Nephron (organoid): ENCODE measurements around the gene ZC3H8.

Experiments
- H3K27ac Mint-ChIP-seq, 3 experiments: 2 replicates each; pipeline ENCODE4 v1.8.0; 2020; ENCODE audit warnings: mixed read lengths in 3 of 3, mild to moderate bottlenecking in 2 of 3, moderate library complexity in 1 of 3
- H3K27me3 Mint-ChIP-seq: 2 replicates; pipeline ENCODE4 v1.8.0; 2021; ENCODE audit warnings: low read depth, mild to moderate bottlenecking, moderate library complexity, mixed read lengths
- H3K36me3 Mint-ChIP-seq: 2 replicates; pipeline ENCODE4 v1.8.0; 2020; ENCODE audit warnings: low read depth, mixed read lengths
- H3K4me1 Mint-ChIP-seq: 2 replicates; pipeline ENCODE4 v1.8.0; 2020; ENCODE audit warnings: mixed read lengths
- H3K4me3 Mint-ChIP-seq, 3 experiments: 2 replicates each; pipeline ENCODE4 v1.8.0; 2020; ENCODE audit warnings: mild to moderate bottlenecking in 3 of 3, mixed read lengths in 3 of 3, moderate library complexity in 2 of 3
- H3K9me3 Mint-ChIP-seq: 2 replicates; pipeline ENCODE4 v1.8.0; 2020; ENCODE audit warnings: mixed read lengths
- TF ChIP-seq, protein P1 (sequence below), 3 experiments: fragments of 200-600 bp; sonication (generic); IDR thresholded peaks; one replicate each; pipeline ENCODE4 v1.5.0; 2021; ENCODE audit warnings: antibody characterized with exemption in 3 of 3; ENCODE audit not compliant: unreplicated experiment in 3 of 3

The ZC3H8 gene

DNA sequence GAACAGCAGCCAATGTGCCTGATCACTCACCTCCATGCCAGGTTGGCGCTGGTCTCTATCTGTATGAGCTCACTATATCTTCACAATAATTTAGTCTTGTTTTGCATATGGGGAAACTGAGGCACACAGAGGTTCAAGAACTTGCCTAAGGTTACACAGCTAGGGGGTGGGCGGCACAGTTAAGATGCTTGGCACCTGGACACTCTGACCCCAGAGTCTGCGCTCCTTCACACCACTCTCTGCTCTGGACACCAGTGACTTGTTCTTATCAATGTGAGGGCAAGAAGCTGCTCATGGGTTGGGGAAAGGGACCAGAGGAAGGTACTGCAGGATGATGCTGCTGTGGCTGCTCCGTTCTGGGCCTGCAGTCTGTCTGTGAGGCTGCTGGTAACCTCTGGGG, 89.5 kb downstream of the ZC3H8 start:
- Mint-ChIP-seq H3K9me3 (no peaks in the 10 kb centered on the region), H3K36me3 (no peaks in the 10 kb centered on the region), H3K4me3 (no peak overlapping the region), H3K27ac (no peak overlapping the region), H3K4me1 (no peaks in the 10 kb centered on the region), H3K27me3 (peaks cover 5% of the 10 kb centered on the region)
- TF ChIP-seq, protein P1, sequence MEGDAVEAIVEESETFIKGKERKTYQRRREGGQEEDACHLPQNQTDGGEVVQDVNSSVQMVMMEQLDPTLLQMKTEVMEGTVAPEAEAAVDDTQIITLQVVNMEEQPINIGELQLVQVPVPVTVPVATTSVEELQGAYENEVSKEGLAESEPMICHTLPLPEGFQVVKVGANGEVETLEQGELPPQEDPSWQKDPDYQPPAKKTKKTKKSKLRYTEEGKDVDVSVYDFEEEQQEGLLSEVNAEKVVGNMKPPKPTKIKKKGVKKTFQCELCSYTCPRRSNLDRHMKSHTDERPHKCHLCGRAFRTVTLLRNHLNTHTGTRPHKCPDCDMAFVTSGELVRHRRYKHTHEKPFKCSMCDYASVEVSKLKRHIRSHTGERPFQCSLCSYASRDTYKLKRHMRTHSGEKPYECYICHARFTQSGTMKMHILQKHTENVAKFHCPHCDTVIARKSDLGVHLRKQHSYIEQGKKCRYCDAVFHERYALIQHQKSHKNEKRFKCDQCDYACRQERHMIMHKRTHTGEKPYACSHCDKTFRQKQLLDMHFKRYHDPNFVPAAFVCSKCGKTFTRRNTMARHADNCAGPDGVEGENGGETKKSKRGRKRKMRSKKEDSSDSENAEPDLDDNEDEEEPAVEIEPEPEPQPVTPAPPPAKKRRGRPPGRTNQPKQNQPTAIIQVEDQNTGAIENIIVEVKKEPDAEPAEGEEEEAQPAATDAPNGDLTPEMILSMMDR (IDR thresholded peaks at IDR 0.05; ENCODE audit: unreplicated experiment in 3 of 3): no peak

DNA sequence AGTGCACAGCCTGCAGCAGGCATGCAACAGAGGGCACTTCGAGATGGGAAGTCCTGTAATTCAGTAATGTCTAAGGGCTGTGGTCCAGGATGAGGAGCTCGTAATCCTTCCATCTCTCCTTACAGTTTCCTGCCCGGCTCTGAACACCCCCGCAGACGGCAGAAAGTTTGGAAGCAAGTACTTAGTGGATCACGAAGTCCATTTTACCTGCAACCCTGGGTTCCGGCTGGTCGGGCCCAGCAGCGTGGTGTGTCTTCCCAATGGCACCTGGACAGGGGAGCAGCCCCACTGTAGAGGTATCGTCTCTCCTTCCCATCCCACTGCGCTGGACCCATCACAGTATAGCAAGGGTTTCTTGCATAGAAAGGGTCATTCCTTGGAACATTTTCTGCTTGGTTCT, 90.0 kb downstream of the ZC3H8 start:
- Mint-ChIP-seq H3K4me1 (no peaks in the 10 kb centered on the region), H3K36me3 (no peaks in the 10 kb centered on the region), H3K27ac (no peak overlapping the region), H3K4me3 (no peak overlapping the region), H3K27me3 (peaks cover 4% of the 10 kb centered on the region), H3K9me3 (no peaks in the 10 kb centered on the region)
- TF ChIP-seq, protein P1 (IDR thresholded peaks at IDR 0.05; ENCODE audit: unreplicated experiment in 3 of 3): no peak

DNA sequence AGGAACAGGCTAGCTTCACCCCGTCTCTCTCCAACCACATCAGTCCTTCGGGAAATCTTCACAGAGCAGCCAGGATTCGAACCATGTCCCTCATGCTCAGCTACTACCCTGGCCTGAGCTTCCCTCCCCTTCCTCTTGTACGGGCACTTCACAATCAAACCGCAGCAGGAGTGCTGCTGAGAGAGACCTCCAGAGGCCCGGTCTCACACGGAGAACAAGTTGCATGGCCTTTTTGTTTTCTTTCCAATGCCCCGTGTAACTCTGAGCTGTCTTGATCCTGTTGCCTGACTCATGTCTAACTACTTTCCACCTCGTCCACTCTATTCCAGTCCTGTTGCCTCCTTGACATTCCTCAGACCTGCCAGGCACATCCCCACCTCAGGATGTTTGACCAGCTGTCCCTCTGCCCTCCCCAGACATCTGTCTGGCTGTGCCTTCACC, 91.3 kb downstream of the ZC3H8 start:
- Mint-ChIP-seq H3K36me3 (peaks cover 4% of the 10 kb centered on the region), H3K4me1 (no peaks in the 10 kb centered on the region), H3K4me3 (no peak overlapping the region), H3K27ac (no peak overlapping the region), H3K9me3 (no peaks in the 10 kb centered on the region), H3K27me3 (no peaks in the 10 kb centered on the region)
- TF ChIP-seq, protein P1 (IDR thresholded peaks at IDR 0.05; ENCODE audit: unreplicated experiment in 3 of 3): no peak

DNA sequence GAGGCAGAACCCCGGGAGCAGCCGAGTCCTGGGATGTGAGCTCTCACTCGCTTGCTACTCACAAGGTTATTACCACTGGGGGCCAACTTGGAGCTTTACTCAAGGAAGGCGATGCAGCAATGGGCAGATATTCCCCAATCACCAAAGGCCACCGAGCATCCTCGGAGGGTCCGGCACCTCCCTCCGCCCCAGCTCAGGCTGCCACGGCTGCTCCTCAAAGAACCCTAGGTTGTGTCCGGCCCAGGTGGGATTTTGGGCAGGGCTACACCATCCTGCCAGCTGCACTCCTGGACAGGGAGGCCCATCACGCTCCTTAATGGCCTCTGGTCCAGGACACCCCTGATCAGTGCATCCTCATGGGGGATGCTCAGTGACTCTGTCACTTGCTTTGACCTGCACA, 91.9 kb downstream of the ZC3H8 start:
- TF ChIP-seq, protein P1 (IDR thresholded peaks at IDR 0.05; ENCODE audit: unreplicated experiment in 3 of 3): no peak
- Mint-ChIP-seq H3K4me1 (no peaks in the 10 kb centered on the region), H3K9me3 (no peaks in the 10 kb centered on the region), H3K27ac (no peak overlapping the region), H3K4me3 (no peak overlapping the region), H3K36me3 (peaks cover 4% of the 10 kb centered on the region), H3K27me3 (no peaks in the 10 kb centered on the region)

DNA sequence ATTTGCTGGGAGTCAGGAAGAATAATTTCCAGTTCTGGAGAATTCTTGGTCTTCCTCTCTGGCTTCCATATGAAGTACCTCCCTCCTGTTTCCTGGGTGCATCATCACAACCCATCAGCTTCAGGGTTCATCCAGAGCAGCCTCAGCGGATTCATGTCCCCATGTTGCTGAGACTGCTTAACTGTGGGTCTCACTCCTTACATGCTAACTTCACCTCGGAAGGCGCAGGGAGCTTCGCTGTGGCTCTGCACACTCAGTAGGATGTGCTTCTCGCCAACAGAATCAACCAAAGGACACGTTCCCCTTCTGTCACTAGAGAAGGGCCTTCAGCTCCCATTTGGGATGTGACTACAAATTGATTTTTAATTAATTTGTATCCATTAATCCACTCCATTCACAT, 92.5 kb downstream of the ZC3H8 start:
- Mint-ChIP-seq H3K4me1 (no peaks in the 10 kb centered on the region), H3K36me3 (peaks cover 4% of the 10 kb centered on the region), H3K4me3 (no peak overlapping the region), H3K27me3 (no peaks in the 10 kb centered on the region), H3K9me3 (no peaks in the 10 kb centered on the region), H3K27ac (no peak overlapping the region)
- TF ChIP-seq, protein P1 (IDR thresholded peaks at IDR 0.05; ENCODE audit: unreplicated experiment in 3 of 3): no peak
